ENCODE results near the gene TPM3.
"Not testable (repeated sequence)": the region's sequence is repeated elsewhere in the genome, so short reads cannot be mapped to it uniquely, and the experiment has no call there.

TPM3 gene

GRCh38 chr1:154159554-154159953, 32.3 kb downstream of the TPM3 start:
- DNase-seq, result no peak

- DNase-seq, result no peak
Observed at GRCh38 chr1:154158307-154159125, 33.4 kb downstream of the TPM3 start.

GRCh38 chr1:154157520-154158306, 34.2 kb downstream of the TPM3 start:
- DNase-seq, result no peak

GRCh38 chr1:154155251-154155650, 36.6 kb downstream of the TPM3 start:
- DNase-seq, result no peak

GRCh38 chr1:154154534-154155191, 37.2 kb downstream of the TPM3 start, which contains the start of gene NUP210L:
NUP210L (minus strand) TSS chr1:154155073.
- no peak for DNase-seq

GRCh38 chr1:154154053-154154452, 37.8 kb downstream of the TPM3 start:
- no peak for DNase-seq

GRCh38 chr1:154151311-154151710, 40.6 kb downstream of the TPM3 start:
- DNase-seq, result no peak

GRCh38 chr1:154148807-154149206, 43.1 kb downstream of the TPM3 start:
- DNase-seq, result no peak

- not testable (repeated sequence) for DNase-seq
Observed at GRCh38 chr1:154147505-154147904, 44.4 kb downstream of the TPM3 start.

- no peak for DNase-seq
Observed at GRCh38 chr1:154145986-154146385, 45.9 kb downstream of the TPM3 start.

- DNase-seq, result no peak
Observed at GRCh38 chr1:154142358-154142757, 49.5 kb downstream of the TPM3 start.

- no peak for DNase-seq
Observed at GRCh38 chr1:154141240-154141639, 50.7 kb downstream of the TPM3 start.

- DNase-seq, result no peak
Observed at GRCh38 chr1:154137888-154138287, 54.0 kb downstream of the TPM3 start.

GRCh38 chr1:154133256-154133655, 58.6 kb downstream of the TPM3 start:
- no peak for DNase-seq

- DNase-seq, result no peak
Observed at GRCh38 chr1:154129391-154129970, 62.4 kb downstream of the TPM3 start.

GRCh38 chr1:154123205-154123604, 68.7 kb downstream of the TPM3 start:
- DNase-seq, result not testable (repeated sequence)

GRCh38 chr1:154117642-154118041, 74.3 kb downstream of the TPM3 start:
- DNase-seq, result no peak

- no peak for DNase-seq
Observed at GRCh38 chr1:154115180-154115579, 76.7 kb downstream of the TPM3 start.

All from COR-L47 (cell line).